GM21737 (cell line): Measurements from ENCODE around the gene KCNQ5.

Source experiments
- ATAC-seq: cut with Tn5 transposase; IDR thresholded peaks from one replicate; pipeline ENCODE4 v1.9.1; 2021; ENCODE audit warnings: mild to moderate bottlenecking, moderate library complexity; ENCODE audit not compliant: unreplicated experiment

KCNQ5 gene

DNA sequence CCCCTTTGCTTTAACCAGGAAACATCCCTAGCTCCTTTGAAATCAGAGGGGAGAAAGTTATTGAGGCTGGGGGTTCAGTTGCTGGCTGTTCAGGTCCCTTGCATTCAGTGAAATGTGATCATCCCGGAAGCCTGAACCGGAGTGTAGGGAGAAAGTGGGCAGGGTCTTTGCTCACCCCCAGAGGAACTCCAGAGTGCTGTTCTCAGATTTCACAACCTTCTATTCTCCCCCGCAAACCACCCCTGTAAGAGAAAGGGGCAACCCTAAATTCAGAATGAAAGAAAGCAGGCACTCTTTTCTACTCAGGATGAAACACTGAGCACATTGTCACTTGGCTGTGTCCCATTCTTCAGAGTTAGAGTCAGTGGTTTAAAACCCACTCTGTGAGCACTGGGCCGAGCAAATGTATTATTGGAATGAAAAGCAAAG is 463.6 kb downstream of the KCNQ5 start:
- ATAC-seq: no peak

DNA sequence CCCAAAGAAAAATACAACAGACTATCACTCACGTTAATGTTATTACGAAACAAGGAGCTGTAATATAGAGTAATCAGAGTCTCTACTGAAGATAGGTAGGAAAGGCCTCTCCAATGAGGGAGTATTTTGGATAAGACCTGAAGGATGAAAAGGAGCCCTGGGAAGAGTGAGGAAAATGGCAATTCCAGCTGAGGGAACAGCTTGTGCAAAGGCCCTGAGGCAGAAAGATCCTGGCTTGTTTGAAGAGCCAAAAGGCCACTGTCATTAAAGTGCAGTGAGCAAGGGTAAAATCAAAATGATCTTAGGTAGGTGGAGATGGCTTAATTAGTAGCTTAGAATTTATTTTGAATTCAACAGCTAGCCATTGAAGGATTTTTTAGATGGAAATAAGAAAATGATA is 464.9 kb downstream of the KCNQ5 start:
- no peak for ATAC-seq

DNA sequence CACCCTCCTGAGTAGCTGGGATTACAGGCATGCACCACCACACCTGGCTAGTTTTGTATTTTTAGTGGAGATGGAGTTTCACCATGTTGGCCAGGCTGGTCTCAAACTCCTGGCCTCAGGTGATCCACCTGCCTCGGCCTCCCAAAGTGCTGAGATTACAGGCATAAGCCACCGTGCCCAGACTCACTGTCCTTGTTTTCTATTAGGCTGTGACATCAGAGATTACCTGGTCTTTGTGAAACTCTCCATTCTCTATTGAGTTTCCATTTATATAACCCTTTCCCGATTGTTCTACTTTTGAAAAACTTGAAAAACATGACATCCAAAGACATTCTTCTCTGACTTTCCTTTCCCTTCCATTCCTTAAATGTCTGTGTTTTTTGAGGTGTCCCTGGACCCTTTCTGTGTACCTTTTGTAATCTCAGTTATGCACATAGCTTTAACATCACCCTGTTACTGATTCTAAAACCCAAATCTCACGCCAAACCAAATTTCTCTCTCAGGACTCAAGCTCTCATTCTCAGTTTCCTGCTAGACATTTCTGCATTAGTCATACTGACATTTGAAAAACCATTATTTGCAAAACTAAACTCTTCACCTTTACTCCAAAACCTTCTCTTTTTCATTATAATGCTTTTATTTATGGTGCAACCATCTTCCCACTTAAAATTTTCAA is 466.4 kb downstream of the KCNQ5 start:
- peak; percentile 79 for ATAC-seq

DNA sequence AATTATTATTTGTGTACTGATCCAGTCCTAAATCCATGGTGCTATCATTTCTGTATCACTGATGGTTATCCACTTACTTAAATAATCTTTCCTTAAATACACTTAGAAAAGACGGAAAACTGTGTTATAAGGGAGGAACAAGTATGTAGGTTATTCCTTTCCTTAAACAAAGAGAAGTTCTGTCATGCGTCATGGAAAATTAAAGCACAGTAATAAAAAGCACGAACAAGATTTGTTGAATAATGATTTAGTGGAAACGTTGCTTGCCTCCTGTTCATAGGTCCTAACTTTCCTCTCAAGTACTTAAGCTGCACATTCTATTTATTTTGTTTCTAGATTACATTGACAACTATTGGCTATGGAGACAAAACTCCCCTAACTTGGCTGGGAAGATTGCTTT is 483.1 kb downstream of the KCNQ5 start:
- ATAC-seq: no peak

DNA sequence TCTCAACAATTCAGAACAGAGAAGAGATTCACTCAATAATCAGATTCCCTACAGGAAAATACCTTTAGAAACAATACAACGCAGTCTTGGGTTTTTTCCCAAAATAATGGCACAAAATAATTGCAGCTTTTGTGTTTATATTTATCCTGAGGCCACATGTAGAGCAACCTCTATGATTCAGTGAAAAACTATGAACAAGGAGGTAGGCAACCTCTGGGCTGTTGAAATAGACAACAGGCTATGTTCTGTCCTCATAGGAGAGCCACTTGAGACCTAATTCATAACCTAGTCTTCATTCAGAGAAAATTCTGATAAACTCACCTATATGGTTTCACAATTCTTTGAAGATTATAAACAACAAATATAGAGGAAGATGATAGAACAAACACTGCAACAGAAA is 485.2 kb downstream of the KCNQ5 start:
- ATAC-seq: no peak

DNA sequence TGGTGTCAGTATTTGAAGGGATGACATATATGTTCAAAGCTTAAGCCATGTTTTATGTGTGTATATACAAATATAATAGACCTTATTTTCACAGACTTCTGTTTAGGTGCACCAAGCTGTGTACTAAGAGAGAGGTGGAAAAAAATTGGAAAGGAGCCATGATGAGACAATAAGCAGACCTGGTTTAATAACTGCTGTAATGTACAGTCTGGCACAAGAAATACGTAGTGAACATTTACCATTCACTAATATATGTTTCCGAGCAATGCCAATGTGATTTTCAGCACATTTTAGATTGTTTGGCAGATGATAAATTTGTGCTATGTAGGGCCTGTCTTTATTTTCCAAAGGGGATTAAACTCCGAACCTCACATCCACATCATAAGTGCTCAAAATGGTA is 487.1 kb downstream of the KCNQ5 start:
- ATAC-seq: no peak

DNA sequence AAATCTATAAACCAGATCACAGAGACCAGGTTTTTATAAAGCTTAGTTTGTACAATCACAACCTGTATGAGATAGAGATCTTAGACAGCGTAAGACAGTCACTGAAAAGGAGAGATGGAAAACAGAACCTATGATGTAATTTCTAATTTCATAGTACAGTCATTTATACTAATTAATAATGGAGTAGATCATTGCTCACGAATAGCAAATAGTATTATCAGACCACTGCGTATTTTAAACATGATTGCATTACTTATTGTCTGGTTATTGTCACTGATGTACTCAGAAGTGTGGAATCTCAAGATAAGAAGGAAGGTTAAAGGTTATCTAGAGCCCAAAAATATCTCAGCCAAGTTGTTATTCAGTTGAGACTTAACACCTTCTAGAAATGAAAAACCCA is 487.8 kb downstream of the KCNQ5 start:
- ATAC-seq: no peak

DNA sequence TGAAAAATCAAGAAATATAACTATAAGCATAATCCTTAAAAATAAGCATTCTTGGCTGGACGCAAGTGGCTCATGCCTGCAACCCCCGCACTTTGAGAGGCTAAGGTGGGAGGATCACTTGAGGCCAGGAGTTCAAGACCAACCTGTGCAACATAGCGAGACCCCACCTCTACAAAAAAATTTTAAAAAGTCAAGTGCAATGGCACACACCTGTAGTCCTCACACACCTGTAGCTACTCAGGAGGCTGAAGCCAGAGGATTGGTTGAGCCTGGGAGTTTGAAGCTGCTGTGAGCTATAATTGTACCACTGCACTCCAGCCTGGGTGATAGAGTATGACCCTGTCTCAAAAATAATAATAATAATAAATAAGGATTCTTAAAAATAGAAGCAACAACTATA is 494.5 kb downstream of the KCNQ5 start:
- no peak for ATAC-seq

DNA sequence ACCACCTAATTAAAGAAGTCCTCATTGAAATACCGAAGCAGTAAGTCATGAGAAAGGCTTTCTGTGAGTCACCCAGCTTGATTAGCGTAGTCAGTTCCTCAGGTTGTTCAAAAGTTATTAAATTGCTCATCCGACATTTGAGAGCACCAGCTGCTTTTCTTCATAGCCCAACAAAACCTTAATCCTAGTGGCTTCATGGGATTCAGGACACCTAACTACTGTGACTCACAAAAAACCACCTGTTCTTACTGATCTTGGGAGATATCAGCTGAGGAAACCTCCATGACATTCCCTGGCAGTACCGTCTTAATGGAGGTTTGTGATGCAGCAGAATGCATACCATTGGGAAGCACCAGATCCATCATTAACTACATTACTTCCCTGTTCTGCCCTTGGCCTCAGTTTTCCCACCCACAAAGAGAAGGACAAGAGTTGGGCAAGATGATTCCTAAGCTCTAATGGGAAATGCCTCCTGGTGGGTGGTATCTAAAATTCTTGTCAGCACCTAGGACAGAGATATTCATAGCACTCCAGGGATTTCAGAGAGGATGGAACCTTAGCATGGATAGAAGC is 499.6 kb downstream of the KCNQ5 start:
- no peak for ATAC-seq

DNA sequence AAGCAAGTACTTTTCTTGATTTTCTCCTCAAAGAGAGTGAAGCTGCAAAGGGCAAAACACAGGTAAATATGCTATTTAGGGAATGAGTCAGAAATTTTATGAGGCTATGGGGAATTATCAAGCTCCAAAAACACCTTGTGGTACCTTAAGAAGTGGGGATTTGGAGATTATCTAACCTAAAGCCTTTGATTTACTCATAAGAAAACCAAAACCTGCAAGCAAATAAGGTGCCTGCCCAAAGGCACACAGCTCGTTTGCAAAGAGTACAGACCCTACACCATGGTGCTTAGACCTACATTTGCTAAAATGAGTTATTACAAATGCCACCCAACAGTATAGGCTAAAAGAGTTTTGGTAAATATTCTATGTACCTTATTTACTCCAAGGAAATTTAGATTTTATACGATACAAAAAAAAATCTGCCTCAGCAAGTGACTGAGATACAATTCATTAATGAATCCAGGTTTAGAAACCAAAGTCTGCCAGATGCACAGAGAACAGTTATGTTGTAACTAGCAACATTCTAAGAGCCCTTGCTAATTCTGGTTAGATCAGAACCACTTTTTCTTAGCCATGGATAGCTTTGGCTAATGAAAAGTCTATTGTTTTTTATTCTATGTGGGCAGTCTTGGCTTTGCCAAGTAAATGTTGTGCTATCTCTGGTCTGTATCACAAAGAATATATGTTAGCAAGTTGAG is 501.9 kb downstream of the KCNQ5 start:
- peak; percentile 70 for ATAC-seq

DNA sequence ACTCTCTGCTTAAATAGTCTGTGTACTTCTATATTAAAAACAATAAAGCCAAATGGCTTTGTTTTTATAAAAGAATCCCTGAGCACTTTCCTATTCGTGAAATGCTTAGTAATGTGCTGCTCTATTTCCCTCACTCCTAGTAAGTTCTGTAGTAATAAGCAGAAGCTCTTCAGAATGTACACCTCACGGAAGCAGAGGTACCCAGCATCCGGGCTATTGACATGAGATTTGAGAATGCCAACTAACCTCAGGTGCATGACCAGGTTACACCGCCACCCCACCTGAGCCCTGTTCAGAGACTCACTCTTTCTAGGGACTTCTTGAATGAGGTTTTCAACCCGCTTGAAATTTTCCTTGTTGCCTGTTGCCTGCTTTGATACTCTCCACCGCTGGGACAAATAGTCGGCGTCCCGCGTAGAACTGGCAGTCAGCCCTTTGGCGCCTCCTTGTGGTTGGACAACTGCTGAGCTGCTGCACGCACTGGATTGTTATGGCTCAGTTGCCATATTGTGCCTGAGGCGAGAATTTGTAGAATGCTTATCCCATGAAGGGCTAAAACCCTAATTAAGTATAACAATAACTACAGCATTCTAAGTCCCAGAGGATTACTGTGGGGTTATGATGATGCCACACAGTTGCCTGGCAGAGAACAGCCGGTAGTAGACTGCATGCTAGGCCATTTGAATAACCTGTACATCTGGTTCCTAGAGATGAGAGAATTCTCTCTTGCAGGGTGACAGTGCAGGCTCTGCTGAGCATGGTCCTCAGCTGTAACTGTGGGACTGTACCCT is 508.0 kb downstream of the KCNQ5 start:
- ATAC-seq: peak; percentile 95

DNA sequence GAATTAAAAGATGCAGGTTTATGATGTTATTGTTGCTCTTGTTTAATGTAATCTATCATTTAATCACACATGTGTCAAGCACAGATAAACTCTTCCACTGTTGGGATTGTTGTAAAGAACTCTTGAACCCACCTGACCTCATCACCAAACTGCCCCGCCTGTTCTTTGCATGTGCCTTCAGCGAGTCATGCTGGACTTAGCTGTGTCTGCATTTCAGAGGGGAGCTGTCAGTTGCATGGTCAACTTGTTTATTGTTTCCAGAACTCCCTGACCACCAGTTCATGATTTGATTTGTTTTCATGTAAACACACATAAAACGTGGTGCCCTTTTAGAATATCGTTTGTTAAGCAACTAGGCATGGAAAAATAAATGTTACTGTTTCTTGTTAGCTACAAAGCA is 509.8 kb downstream of the KCNQ5 start:
- ATAC-seq: no peak

DNA sequence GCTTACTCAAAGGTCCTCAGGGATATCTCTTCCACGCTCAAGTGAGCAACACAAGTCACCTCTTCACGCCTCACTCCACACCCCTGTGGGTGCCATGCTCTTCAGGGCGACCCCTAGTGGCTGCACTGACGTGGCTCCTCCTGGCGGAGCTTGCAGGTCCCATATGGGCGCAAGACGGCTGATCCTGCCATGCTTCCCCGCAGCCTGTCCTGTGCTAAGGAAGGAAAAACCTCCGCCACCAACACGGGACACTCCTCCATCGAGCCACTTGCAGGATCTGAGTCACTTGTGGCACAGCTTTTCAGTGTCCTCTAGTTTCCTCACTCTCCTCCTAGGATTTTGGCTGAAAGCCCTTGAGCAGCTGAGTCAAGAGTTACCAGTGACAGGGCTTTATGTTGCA is 512.7 kb downstream of the KCNQ5 start:
- ATAC-seq: no peak

DNA sequence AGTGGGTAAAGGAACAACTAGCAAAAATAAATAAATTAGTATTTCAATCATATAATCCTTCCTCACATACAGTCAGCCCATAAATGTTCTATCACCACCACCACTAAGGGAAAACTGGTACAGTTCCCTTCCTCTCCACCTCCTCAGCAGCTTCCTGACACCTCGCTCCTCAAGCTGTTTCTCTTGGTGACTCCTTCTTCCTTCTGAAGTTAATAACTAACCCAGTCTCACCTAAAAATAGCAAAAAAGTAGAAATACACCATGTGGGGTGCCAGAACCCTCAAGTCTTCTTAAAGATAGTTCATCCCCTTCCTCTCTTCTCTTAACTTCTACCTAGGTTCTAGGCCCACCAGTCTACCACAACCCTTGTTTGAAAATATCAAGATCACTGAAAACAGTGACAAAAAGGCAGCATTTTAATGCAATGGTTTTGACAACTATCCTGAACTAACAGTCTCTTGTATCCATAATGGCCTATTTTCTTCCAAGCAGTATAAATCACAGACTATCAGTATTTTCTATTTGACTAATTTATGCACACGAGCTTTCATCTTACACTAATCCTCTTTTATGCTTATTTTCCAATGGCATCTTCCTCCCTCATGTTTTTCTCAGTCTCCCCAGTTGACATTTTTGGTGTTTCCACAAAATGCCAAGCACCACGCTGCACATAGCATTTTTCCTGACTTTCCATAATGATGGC is 518.0 kb downstream of the KCNQ5 start:
- no peak for ATAC-seq

DNA sequence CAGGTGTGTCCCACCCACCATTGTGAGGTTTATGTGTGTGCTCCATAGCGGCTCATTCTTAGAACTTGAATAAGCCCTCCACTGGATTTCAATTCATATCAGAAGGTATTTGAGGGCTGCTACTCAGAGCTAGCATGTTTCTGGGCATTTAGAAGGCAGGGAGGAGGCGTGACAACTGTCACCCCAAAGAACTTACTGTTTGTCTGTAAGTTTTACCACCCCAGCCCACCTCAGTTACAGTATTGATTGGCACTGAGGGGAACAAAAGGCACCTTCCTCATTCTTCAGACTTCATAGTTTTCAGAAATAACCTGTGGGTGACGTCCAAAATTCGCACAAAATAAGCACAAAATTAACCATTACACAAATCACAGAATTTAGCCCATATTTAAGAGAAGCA is 521.7 kb downstream of the KCNQ5 start:
- no peak for ATAC-seq

DNA sequence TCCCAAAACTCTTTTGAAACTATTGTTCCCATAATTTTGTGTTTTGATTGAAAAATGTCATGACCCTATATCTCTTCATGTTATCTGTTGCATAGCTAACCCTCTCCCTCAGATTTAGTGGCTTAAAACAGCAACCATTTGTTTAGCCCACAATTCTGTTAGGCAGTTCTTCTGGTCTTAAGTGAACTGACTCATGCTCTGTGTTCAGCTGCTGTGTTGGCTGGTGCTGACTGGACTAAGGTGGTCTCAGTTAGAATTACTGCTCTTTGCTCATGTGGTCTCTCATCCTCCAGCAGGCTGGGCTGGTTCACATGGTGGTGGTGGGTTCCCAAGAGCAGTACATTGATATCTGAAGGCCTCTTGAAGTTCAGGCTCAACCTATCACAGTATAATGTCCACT is 522.7 kb downstream of the KCNQ5 start:
- ATAC-seq: no peak

DNA sequence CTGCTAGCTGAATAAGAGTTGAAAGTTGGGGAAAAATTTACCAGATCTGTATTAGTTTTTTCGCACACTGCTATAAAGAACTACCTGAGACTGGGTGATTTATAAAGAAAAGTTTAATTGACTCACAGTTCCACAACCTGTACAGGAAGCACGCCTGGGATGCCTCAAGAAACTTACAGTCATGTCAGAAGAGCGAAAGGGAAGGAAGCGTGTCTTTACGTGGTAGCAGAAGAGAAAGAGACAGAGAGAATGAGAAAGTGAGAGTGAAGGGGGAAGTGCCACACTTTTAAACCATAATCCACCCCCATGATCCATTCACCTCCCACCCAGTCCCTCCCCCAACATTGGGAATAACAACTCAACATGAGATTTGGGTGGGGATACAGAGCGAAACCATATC is 523.8 kb downstream of the KCNQ5 start:
- peak; percentile 59 for ATAC-seq

DNA sequence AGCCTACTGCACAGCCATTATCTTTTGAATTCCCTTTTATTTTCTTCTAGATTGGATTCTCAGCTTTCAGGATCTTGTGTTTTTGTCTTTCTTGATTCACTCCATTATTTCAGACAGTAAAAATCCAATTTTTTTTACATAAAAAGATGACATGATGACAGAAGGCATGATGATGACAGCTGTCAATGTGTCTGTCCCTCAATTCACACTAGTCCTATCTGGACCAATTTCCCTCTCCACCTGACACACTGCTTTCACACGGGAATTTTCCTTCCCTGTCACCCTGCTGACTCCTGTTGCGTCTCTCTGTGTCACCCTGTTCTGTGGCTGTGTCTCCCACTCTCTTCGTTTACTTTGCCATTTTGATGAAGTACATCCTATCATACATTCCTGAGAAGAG is 529.9 kb downstream of the KCNQ5 start:
- no peak for ATAC-seq

DNA sequence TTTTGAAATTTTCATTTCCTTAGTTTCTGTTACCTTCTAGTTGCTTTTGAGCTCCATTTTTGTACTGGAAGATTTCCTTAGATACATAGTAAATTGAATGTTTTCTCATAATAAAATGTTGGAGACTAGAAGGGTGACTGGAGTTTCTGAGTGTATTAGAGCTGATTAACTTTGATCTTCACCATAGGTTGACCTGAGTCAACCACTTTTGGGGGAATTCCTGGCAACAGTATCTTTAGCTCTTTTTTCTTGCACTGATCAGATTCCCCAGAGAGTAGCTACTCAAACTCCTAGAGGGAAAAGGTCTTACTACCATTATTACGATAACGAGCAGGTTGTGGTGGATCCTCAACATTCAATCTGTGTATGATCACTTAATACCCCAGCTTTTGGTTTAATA is 530.7 kb downstream of the KCNQ5 start:
- ATAC-seq: no peak

DNA sequence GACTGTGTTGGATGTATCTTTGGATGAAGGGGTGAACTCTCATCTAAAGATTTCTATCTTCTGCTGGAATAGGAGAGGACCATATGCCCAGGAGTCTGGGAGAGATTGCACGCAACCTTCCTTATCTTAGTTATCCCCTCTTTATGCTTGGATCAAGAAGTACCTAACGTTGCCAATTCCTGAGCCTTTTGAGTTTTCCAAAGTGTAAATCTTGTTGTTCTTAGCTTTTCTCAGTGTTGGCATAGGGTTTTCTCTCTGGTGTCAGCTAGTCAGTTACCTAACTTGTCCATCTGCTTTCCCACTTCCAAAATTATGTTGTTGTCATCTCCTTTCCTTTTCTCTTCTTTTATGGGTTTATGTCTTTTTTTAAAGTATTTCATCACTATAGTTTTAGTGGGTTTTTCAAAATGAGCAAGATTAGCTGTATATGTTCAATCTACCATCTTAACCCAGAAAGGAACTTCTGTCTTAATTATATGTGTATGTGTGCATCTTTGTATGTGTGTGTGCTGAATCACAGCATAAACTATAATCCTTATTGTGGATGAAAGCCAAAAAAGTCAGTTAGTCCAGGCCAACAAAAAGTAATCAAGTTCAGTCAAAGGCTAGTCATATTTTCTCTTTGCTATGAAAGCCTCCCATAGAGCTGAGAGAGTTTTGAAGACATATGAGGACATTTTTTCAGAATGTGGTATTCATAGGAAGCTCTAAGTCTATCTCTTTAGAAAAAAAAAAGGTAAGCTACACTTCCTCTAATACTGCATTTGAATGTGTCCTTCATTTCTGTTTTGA is 531.3 kb downstream of the KCNQ5 start:
- no peak for ATAC-seq
